HG03571 (cell line): ENCODE results near the gene MARVELD3.
A peak's percentile ranks its signal among the peaks of the same experiment; 100 is the strongest.

Experiments
- ATAC-seq: cut with Tn5 transposase; IDR thresholded peaks from one replicate; pipeline ENCODE4 v1.9.1; 2021; ENCODE audit not compliant: unreplicated experiment

Gene MARVELD3

GRCh38 chr16:71618429-71618828, 7.6 kb upstream of the MARVELD3 start:
- ATAC-seq = no peak

GRCh38 chr16:71622088-71622487, 3.9 kb upstream of the MARVELD3 start:
- no peak for ATAC-seq

- peak; percentile 51 for ATAC-seq
Measured at GRCh38 chr16:71623597-71623996, 2.4 kb upstream of the MARVELD3 start.

- ATAC-seq = no peak
Measured at GRCh38 chr16:71625113-71625850, 702 bp upstream of the MARVELD3 start.

GRCh38 chr16:71626858-71627213, 852 bp downstream of the MARVELD3 start:
- ATAC-seq = no peak

GRCh38 chr16:71627731-71628181, 1.8 kb downstream of the MARVELD3 start:
- no peak for ATAC-seq

- no peak for ATAC-seq
Measured at GRCh38 chr16:71628810-71629209, 2.8 kb downstream of the MARVELD3 start.

GRCh38 chr16:71629278-71630016, 3.5 kb downstream of the MARVELD3 start:
- ATAC-seq = no peak

- ATAC-seq = no peak
Measured at GRCh38 chr16:71630808-71631207, 4.8 kb downstream of the MARVELD3 start.

- ATAC-seq = no peak
Measured at GRCh38 chr16:71631776-71632175, 5.8 kb downstream of the MARVELD3 start.

GRCh38 chr16:71635632-71636031, 9.6 kb downstream of the MARVELD3 start:
- no peak for ATAC-seq

- no peak for ATAC-seq
Measured at GRCh38 chr16:71637398-71637797, 11.4 kb downstream of the MARVELD3 start.

- no peak for ATAC-seq
Measured at GRCh38 chr16:71645450-71645849, 19.5 kb downstream of the MARVELD3 start.

- ATAC-seq = no peak
Measured at GRCh38 chr16:71647391-71647790, 21.4 kb downstream of the MARVELD3 start.

- ATAC-seq = no peak
Measured at GRCh38 chr16:71648162-71648561, 22.2 kb downstream of the MARVELD3 start.

GRCh38 chr16:71648921-71649320, 22.9 kb downstream of the MARVELD3 start:
- no peak for ATAC-seq

GRCh38 chr16:71649704-71650103, 23.7 kb downstream of the MARVELD3 start:
- ATAC-seq = no peak

- no peak for ATAC-seq
Measured at GRCh38 chr16:71658771-71659170, 32.8 kb downstream of the MARVELD3 start.

GRCh38 chr16:71659471-71659870, 33.5 kb downstream of the MARVELD3 start:
- no peak for ATAC-seq

GRCh38 chr16:71666264-71666663, 40.3 kb downstream of the MARVELD3 start:
- no peak for ATAC-seq

- no peak for ATAC-seq
Measured at GRCh38 chr16:71666928-71667707, 41.1 kb downstream of the MARVELD3 start.
